HEK293 (cell line): ENCODE data around the gene CNOT8.

ENCODE experiments used
- CTCF ChIP-seq: fragments of 450-650 bp; formaldehyde crosslinking; IDR thresholded peaks from 2 replicates; pipeline ENCODE4 v1.5.1; 2016; ENCODE audit warnings: missing biosample characterization, missing genetic modification characterization
- PBX3 ChIP-seq: sonication (generic); formaldehyde crosslinking; IDR thresholded peaks from 2 replicates; pipeline ENCODE4 v1.8.1; 2022; ENCODE audit warnings: mild to moderate bottlenecking, moderate library complexity, missing genetic modification reagents
- SETDB1 ChIP-seq: IDR thresholded peaks from one replicate; pipeline ENCODE4 v1.6.1; 2017; ENCODE audit warnings: mild to moderate bottlenecking, low read length, moderate library complexity, mixed read lengths; ENCODE audit not compliant: insufficient read length
- ZBTB1 ChIP-seq: fragments of 450-650 bp; formaldehyde crosslinking; IDR thresholded peaks from 2 replicates; pipeline ENCODE4 v1.5.1; 2016; ENCODE audit warnings: missing biosample characterization, missing genetic modification characterization
- ZNF510 ChIP-seq: fragments of 450-650 bp; formaldehyde crosslinking; IDR thresholded peaks from 2 replicates; pipeline ENCODE4 v1.5.1; 2018; ENCODE audit warnings: mild to moderate bottlenecking, missing genetic modification characterization, missing biosample characterization; ENCODE audit not compliant: insufficient replicate concordance

GRCh38 chr5:154900066-154900465 is 41.6 kb downstream of the CNOT8 start:
- TF ChIP-seq SETDB1 (no peak), ZNF510 (tag by site-specific recombination) (no peak), PBX3 (CRISPR knock-in tag) (no peak), CTCF (tag by site-specific recombination) (no peak), ZBTB1 (tag by site-specific recombination) (no peak)
